ENCODE measurements around the gene G0S2.

G0S2 gene

DNA sequence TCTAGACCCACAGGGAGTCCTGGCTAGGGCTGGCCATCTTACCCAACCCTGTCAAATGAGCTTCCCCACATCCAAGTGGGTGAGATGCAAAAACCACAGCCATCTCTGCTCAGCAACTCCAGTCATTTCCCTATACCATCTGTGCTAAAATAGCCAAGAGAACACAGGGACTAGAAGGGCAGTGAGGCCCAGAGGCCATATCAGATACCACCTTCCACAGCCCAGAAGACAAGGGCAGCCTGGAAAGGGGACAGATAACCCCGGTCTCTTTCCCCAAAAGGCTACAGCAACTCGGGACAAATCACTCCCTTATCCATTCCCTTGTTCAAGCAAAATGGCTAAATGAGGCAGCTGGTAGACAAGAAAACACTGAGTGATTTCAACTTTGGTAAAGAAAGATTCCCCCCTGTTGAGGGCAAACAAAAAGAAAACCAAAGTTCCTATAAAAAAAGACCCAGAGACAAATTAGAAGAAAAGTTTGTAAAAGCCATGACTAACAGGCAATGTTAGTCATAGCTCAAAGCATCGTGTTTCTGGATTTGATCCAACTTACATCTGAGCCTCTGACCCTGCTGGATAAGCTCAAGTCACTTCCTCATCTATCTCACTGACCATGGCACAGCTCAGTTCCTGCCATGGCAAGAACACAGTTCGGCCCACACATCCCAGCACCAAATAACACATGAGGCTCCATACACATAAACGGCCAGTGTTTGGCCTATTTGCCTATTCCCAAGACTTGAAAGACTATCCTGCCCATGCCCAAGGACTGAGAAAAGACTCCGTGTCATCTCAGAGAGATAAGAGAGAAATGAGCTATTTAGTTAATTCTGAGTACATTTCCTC is 26.1 kb upstream of the G0S2 start:
- DNase-seq, result no peak

DNA sequence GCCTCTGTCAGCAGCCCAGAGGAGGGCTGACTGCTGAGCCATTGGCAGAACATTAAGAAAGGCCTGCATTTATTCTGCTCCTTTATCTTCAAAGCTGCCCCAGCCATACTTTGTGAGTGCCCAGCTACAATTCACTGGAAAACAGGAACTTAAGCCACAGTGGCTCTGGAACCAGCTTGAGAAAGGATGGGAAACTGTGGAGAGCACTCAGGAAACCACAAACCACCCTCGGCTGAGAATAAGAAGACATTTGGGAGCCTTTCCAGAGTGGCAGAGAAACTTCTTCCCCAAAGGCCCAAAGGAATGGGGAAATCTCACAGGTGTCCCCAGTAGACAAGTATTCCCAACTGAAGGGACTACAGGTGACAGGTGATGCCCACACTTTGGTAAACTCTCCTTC is 24.8 kb upstream of the G0S2 start:
- no peak for DNase-seq

DNA sequence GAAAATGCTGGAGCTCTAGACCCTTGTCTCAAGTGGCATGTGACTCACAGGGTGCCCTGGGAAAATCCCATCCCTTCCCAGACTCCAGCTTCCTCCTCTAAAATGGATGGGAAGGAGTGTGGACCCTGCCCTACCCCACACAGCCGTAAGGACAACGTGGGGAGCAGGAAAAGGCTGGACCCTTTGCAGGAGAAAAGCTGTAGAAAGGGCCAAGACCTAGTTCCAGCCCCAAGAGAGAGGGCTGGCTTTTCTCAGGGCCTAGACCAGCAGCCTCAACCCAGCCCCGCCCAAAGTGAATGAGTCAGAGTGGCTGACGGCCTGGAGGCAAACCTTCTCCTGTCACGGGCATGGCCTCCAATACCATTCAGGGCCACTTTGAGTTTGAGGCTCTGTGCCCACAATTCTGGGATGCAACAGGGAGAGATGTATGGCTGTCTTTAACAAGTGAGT is 24.0 kb upstream of the G0S2 start:
- DNase-seq, result no peak

DNA sequence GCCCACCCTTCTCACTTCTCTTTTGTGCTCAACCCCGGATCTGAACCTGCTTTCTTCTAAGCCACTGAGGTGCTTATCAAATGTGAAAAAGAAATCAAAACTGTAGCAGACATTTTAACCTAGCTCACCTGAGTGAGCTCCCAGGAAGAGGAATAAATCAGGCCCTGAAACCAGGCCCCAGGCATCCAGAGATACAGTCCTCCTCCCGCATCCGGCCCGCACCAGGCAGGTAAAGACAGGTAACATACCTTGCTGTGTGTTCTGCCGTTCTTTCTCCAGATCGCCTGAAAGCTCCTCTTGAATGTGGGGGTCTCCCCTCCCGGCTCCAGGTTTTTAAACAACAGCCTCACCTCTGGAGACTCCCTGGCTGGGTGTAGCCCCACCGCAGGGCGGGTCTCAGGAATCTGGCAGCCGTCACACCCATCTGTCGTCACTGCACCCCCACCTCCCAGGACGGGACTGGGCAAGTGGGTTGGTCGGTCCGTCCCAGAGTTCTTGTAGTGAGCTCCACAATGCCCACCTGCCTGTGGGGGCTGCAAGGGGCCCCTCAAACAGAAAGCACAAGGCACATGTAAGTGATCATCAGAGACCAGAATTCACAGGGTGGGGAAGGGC is 23.0 kb upstream of the G0S2 start, which contains the start of gene LAMB3:
Gene LAMB3, minus strand, starts transcription at position 305 of the 615 bp plus-strand sequence. CDS start 1,481 bp downstream, outside the sequence.
- no peak for DNase-seq

DNA sequence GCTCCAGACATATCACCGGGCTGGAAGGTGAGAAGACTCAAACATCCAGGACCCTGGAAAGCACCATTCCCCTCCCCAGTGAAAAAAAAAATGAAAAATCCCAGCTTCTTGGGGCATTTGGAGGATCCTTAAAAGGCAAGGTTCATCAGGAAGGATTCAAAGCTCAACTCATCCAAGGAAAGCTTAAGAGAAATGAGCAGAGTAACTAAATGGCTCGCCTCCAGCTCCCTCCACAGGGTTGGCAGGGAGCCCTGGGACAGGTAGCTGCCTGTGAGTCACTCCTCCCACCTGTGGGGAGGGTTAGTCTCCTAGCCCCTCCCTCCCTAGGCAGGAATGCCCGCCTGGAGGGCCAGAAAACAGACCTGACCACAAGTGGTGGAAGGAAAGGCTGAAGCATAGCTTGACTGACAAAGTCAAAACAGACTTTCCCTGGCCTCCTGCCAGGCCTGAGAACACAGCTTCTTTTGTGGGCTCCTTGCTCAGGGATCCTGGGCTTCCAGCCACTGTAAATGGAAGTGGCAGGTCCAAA is 22.3 kb upstream of the G0S2 start:
- DNase-seq, result no peak

DNA sequence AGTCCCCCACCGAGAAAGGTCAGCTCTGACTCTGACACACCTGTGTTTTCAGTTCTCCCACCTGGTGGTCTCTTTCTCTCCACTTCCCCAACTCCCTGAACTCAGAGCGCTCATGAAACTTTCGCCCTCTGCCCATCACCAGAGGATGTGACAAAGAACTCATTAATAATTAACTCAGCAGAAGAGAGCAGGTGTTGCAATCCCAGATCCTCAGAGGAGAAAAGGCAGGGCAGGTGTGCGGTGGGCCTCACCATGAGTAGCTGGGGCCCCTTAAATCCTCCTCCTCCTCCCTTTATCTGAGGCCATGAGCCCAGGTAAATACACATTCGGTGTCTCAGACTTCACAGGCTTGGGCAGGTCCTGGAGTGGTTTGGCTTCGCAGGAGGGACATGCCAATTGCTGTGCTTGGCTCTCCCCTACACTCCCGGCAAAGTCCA is 21.3 kb upstream of the G0S2 start:
- no peak for DNase-seq

DNA sequence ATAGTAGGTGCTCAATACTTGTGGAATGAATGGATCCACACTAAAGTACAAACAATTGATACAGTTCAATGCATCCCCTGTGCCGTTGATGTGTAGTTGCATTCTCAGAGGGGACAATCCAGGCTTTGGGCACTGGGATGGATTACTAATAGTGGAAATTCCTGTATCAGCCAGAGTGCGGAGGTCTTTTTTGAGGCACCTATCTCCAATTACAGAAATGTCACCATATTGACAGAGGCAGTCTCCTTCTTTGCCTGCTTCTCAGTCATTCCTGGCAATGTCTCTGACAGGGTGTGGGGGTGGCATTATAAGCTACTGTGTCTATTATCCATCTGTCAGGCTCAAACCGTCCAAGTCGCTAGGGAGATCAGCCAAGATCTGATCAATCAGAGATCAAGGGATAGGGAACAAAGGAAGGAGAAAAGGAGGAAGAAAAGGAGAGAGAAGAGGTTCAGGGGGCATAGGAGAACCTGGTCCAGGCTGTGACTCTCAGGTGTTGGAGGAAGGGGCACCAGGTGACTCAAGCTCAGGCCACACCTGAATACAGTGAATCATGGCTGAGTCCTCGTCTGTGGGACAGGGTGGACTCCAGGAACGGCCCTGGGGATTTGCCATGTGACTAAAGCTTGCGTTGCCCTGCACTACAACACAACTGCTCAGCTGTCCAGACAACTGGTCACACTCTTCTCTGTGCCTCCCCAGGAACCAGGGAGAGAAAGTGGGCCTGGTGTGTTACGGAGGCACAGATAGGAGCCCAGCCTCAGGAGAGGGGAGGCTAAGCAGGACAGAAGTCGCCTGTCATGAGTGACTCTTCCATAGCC is 19.6 kb upstream of the G0S2 start:
- no peak for DNase-seq

DNA sequence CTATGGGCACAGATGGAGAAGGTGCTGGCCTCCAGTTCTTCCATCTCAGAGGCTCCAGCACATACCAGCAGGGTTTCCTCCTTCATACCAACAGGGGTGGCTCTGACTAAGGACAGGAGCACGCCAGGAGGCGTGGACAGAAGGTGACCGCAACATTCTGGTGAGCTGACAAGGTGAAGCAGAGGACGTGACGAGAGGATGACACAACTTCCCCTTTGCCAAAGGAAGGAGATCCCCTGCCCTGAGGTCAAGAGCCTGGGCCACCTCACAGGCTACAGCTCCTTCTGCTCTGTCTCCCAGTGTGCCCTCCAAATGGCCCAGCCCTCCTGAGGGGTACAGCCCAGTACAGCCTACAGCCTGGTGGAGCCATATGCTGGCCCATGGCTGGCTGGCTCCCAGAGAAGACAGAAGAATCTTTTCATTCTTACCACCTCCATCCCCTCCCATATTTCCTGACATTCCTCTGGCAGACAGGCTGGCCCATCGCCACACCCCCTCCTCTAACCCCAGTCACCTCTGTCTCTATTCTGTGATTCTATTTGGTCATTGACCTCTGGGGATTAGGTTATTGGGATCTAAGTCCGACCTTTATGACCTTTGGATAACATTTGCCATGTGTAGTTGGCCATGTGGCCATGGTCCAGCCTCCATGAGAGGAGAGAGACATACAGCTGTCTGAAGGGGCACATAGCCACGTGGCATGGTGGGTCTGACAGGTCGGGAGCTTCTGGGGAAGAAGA is 17.9 kb upstream of the G0S2 start:
- DNase-seq, result no peak

DNA sequence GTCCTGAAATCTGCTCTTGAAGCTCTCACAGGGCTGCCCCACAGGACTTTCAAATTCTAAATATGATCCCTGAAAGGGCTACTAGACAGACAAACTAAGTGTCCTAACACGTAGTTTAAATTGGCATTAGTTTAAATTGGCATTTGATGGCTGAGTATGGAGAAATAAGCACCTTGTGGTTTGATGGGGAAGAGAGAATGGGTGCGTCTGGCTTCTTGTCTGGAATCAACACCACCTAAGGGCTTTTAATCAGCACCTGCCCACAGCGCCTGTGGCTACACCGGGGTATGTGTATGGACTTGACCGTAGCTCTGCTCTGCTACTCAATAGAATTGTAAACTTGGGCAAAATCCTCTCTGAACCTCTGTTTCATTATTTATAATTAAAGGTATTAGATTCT is 17.3 kb upstream of the G0S2 start:
- DNase-seq, result no peak

DNA sequence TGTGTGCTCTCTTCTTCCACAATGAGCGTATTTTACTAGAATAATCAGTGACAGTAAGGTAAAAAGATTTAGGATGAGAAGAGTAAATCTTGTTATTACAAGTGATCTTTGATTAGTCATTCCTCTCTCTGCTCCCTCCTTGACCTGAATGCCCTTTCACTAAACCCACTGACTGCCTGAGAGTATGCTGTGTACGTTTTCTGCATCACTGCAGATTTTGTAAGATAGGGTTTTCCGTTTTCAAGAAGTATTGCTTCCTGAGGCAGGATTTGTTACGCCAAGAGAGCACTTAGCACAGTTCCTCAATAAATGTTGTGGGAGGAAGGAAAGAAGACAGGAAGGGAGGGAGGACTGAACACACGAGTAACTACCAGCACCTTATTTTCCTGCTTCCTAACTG is 15.3 kb upstream of the G0S2 start:
- DNase-seq, result no peak

DNA sequence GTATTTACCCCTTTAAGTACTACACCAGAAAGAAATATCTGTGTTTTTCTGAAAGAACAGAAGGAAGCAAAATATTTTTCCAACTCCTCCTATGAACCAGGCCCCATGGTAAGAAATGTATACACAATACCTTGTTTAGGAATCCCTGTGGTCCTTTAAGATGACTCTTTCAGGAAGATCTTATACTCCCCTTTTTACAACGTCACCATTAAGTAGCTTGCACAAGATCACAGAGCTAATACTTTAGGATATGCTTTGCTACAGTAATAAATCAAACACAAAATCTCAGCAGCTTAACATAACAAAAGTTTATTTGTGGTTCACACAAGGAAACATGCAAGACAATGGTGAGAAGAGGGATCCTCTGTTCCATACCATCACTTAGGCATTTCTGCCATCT is 14.1 kb upstream of the G0S2 start:
- DNase-seq, result no peak

DNA sequence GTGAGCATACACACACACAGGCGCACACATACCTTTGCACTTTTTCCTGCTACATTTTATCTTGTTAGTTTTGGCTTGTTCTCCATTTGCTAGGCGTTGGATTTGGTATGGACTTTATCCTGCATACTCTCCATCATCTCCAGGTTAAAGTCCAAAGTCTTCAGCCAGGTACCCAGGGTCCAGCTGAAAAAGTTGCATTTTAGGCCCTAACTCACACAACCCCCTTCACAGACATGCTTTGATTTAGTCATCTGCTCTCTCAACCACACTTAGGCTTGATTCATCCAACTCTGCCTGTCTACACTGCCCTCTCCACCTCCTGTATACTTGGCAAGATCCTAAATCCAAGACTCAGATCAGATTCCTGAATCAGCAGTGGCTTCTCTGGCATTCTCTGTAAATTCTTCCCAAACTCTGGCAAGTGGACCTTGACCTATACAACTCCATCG is 12.3 kb upstream of the G0S2 start:
- no peak for DNase-seq

DNA sequence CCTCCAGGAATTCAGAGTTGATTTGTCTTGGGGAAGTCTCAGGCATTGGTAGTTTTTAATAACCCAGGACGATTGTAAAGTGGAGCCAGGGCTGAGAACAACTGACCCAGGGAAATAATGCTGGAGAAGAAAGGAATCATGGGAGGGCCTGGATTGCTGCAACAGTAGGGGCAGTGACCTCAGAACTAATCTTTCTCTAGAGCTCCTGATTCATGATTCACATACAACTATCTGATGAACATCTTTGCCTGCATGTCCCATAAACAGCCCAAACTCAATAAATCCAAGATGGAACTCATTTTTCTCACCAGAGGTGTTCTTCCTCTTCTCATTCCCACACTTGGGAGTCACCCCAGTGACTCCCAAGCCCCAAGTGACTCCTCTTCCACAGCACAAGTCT is 8.1 kb upstream of the G0S2 start:
- no peak for DNase-seq

DNA sequence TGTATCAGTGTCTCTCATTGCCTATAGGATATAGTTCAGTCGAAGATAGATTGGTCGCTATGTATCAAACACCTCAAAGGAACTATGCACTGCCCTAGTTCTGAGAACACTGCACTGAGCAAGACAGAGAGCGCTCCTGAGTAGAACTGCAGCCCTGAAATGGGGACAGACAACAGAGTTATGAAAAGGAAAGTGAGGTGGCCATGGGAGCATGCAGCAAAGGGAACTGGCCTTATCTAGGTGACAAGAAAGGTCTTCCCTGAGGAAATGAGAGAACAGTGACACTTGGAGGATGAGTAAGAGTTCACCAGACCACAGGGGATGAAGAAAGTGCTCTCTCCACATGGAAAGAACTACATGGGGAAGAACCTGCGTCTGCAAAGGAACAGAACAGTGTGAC is 7.5 kb upstream of the G0S2 start:
- no peak for DNase-seq

DNA sequence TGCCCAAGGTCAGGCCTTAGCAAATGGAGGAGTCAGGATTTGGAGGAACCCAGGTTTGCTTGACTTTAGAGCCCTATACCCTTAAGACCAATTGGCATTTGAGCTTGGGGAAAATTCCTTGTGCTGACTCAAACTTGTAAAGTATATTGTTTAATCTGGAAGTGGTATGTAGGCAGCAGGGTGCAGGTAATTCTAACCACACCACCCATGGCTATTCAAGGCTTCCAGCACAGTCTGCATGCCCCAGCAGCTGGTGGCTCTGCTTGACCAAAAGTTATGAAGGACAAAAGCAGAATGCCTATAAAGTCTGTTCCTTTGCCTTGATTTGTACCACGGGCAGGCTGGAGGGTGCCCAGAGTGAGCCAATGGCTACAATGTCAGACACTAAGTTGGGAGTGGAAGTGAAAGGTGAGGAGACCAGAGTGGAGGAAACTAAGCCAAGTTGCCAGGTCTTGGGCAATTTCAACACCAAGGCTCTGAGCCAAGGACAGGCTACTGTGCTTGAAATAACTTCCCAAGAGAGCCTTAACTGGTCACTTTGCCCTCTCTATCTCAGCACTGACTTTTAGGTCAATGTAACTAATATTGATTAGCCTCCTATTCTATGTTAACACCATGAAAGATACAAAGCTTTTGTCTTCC is 4.7 kb upstream of the G0S2 start:
- no peak for DNase-seq

DNA sequence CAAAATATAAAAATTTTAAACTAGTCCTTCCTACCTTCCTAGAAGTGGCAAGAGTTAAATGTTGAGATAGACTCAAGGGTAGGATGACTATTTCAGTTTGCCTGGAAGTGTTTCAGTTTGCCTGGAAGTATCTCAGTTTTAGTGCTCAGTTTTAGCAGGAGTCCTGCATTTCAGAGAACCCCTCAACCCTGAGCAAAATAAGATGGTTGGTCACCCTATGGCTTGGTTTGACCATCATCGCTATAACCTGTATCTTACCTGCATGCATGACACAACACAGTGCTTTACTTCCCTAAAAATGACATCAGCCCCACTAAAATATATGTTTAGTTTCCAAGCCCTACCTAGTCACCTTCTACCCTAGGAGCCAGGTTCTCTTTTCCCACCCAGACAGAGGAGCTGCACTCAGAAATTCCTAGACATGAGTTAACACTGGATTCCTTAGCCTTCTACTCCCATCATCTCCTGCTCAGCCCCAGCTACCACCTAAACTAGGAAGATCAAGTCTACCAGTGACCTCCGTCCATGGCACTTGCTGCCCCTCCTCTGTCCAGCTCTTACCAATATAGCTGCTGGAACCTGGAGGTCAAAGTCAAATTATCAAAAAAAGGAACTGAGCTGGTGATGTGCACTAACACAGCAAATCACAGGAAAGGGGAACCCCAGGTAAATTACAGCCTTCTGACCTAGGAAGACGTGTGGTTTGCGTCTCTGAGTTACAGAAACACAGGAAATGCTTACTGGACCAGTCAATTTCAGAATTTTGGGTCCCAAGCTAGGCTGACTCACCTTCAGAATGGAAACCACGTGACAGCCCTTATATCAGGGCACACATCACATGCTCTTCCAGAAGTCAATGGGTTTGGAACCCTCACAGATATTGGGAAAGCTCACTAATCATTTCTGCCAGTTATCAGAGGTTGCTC is 2.2 kb upstream of the G0S2 start:
- DNase-seq, result no peak

DNA sequence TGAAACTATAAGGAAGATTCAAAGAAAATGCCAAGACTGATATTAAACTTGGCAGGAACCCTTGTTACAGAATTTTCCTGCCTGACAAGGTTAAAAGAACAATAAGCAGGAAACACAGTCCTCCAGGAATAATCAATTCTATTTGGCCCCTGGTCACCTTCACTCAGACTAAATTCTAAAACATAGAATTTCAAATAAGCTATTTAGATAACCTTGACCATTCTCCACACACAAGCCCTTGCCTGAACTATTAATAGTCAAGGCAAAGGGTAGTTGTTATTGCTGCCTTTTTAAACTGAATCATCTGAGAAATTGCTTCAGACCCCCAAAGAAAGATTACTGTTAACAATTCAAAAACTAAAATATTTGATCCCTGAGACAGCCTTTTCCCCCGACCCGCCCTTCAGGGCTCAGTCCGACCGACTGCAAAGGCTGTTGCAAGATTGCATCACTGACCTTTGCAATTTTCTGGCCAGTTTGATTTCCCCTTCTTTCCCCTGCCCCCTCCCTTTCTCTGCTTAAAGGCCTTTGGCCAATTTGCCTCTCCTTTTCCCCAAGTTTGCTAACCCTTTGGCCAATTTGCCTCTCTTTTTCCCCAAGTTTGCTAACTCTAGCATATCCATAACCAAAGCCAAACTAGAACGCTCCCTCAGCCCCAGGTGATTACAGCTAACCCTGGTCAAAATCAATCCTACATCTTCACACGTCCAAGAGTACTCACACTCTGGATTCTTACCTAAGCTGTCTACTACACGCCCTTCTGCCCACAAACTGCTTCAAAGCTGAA is 1.4 kb upstream of the G0S2 start:
- no peak for DNase-seq

DNA sequence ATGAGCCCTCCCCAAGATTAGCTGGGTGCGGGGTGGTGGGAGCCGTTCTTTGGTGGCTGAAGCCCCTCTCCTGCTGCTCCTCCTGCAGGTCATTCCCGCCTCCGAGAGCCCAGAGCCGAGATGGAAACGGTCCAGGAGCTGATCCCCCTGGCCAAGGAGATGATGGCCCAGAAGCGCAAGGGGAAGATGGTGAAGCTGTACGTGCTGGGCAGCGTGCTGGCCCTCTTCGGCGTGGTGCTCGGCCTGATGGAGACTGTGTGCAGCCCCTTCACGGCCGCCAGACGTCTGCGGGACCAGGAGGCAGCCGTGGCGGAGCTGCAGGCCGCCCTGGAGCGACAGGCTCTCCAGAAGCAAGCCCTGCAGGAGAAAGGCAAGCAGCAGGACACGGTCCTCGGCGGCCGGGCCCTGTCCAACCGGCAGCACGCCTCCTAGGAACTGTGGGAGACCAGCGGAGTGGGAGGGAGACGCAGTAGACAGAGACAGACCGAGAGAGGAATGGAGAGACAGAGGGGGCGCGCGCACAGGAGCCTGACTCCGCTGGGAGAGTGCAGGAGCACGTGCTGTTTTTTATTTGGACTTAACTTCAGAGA is 448 bp downstream of the G0S2 start:
- DNase-seq, result no peak

DNA sequence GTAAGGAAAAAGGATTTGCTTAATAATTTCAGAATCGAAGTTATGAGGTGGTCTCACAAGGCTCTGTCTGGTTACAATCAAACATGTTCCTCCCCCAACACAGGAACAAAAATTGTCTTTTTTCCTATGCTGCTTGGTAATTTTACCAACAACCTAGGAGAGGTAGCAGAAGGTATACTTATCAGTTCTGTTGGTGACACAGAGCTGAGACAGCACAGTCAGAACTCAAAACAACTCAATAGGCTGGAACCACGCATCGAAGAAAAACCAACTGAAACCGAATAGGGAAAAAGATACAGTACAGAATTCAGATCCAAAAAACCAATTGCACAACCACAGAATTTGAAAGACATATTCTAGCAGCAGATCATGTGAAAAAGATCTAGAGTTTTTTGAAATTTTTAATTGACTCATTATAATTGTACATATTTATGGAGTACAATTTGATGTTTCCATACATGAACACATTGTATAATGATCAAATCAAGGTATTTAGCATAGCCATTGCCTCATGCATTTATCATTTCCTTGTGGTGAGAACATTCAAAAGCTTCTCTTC is 3.8 kb downstream of the G0S2 start:
- DNase-seq, result no peak

All from NCI-H187 treated with DMSO at 0.1 percent for 48 hours (cell line).